ENCODE measurements around the gene GPR161.

DNA sequence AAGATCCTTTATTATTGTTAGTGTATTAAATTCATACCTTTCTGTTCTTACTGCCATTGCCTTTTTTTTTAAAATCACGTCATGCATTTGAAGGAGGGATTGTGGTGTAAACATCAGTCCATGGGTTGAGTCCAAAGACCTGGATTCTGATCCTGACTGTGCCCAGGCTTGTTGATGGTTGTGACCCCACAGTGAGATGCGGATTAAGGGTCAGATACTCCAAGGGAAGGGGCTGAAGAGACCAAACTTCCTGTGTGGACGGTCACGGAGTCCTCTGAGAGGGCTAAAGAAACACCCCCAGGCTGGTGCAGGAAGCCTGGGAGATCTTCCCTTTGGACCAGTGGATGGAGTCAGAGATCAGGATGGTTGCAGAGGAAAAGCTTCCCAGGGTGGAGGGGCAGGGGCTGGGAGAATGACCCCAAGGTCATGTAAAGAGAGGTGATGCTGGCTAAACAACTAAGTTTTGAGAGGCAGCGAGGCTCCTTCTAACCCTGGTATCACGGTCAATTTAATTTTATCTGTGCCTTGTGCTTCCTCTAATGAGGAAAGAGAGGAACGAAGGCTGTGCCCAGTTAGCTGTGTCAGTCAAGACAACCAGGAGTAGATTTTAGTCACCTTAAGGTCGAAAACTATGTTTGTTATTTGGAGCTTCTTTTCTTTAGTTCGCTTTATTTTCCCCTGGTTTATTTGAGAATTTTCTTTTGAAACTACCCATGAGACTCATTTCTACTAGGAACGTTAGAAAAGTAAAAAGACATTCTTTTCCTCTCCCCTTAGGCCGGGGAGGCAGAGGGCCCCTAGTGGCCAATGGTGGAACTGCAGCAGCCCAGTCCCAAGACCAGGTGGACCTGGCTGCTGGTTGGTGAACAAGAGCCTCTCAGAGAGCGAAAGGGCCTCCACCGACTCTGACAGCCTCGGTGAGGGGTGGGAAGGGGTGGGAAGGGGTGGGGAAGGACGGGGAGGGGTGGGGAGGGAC, 8.7 kb upstream of the GPR161 start:
- no peak for TF ChIP-seq POLR2A (IDR thresholded peaks at IDR 0.05; ENCODE audit: borderline replicate concordance, extremely low read depth, insufficient read depth, insufficient read length)
- TF ChIP-seq ZNF274 (IDR thresholded peaks at IDR 0.05; ENCODE audit: low read depth, low read length): no peak
- no peak for TF ChIP-seq YY1 (IDR thresholded peaks at IDR 0.05; ENCODE audit: extremely low read depth, insufficient replicate concordance, low read depth, low read length)
- TF ChIP-seq POLR2AphosphoS5 (IDR thresholded peaks at IDR 0.05; ENCODE audit: low read depth, low read length): no peak
- TF ChIP-seq, protein P1, sequence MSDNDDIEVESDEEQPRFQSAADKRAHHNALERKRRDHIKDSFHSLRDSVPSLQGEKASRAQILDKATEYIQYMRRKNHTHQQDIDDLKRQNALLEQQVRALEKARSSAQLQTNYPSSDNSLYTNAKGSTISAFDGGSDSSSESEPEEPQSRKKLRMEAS (IDR thresholded peaks at IDR 0.05): no peak
- no peak for TF ChIP-seq EZH2phosphoT487 (IDR thresholded peaks at IDR 0.05; ENCODE audit: borderline replicate concordance)
- TF ChIP-seq, protein P2, sequence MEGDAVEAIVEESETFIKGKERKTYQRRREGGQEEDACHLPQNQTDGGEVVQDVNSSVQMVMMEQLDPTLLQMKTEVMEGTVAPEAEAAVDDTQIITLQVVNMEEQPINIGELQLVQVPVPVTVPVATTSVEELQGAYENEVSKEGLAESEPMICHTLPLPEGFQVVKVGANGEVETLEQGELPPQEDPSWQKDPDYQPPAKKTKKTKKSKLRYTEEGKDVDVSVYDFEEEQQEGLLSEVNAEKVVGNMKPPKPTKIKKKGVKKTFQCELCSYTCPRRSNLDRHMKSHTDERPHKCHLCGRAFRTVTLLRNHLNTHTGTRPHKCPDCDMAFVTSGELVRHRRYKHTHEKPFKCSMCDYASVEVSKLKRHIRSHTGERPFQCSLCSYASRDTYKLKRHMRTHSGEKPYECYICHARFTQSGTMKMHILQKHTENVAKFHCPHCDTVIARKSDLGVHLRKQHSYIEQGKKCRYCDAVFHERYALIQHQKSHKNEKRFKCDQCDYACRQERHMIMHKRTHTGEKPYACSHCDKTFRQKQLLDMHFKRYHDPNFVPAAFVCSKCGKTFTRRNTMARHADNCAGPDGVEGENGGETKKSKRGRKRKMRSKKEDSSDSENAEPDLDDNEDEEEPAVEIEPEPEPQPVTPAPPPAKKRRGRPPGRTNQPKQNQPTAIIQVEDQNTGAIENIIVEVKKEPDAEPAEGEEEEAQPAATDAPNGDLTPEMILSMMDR (IDR thresholded peaks at IDR 0.05 in 2 of 3, conservative IDR thresholded peaks at IDR 0.05 in 1 of 3; ENCODE audit: borderline replicate concordance in 1 of 3, insufficient read depth in 1 of 3, low read depth in 2 of 3, low read length in 2 of 3): peak; percentile 50 to 99 (median 97); a peak in 5 of 6 replicates
- no peak for TF ChIP-seq EZH2 (IDR thresholded peaks at IDR 0.05)
